Measurements from ENCODE around the gene WDR7.

WDR7 gene

DNA sequence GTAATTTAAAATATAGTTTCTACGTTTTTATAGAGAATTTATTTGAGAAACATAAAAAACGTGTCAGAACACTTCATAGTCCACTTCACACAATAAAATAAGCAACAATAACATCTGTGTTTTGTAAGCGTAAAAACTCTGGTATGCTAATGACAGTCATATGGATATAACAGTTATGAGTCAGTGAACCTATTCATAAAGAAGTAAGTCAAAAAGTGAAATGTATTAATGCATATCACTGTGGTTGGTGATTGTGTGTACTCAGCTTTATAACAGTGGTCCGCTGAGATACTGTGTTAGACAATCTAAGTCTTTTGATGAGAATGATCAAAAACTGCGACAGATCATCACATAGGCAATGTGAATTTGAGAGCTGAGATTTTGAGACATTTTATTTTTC, 153.2 kb downstream of the WDR7 start:
- POLR2A ChIA-PET = interaction anchor here (0.6 kb wide), 1 partner anchor 1862 kb away, joined by 6 read pairs; no protein-coding TSS in a partner anchor
- TF ChIP-seq, protein P1, sequence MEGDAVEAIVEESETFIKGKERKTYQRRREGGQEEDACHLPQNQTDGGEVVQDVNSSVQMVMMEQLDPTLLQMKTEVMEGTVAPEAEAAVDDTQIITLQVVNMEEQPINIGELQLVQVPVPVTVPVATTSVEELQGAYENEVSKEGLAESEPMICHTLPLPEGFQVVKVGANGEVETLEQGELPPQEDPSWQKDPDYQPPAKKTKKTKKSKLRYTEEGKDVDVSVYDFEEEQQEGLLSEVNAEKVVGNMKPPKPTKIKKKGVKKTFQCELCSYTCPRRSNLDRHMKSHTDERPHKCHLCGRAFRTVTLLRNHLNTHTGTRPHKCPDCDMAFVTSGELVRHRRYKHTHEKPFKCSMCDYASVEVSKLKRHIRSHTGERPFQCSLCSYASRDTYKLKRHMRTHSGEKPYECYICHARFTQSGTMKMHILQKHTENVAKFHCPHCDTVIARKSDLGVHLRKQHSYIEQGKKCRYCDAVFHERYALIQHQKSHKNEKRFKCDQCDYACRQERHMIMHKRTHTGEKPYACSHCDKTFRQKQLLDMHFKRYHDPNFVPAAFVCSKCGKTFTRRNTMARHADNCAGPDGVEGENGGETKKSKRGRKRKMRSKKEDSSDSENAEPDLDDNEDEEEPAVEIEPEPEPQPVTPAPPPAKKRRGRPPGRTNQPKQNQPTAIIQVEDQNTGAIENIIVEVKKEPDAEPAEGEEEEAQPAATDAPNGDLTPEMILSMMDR (IDR thresholded peaks at IDR 0.05; ENCODE audit: control extremely low read depth, extremely low read depth, low read depth, missing control alignments) = no peak
- no peak for DNase-seq (ENCODE audit: extremely low spot score)
- CTCF ChIA-PET = interaction anchor here (1.0 kb wide), 1 partner anchor 15 kb away, joined by 3 read pairs; no protein-coding TSS in a partner anchor

DNA sequence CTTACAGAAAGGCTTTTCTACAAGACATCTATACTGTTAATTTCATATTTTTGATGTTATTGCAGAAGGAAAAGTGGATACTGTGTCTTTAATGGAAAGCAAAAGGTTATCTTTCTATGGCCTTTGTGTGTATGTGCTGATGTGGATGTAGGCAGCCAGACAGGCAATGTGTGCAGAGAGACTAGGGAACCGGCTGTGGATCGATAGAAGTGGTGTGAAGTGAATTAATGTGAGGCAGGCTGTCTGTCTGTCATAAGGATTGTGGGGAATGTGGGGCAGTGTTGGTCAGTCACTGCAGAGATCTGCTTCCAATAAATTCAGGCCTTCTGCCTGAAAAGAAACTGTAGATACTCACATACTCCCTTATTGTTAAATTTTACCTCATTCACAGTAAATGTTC, 156.7 kb downstream of the WDR7 start:
- no peak for DNase-seq (ENCODE audit: extremely low spot score)
- CTCF ChIA-PET = no interaction called here
- TF ChIP-seq, protein P1 (IDR thresholded peaks at IDR 0.05; ENCODE audit: control extremely low read depth, extremely low read depth, low read depth, missing control alignments) = no peak
- POLR2A ChIA-PET = no interaction called here

GRCh38 chr18:56812674-56813073, 161.5 kb downstream of the WDR7 start:
- CTCF ChIA-PET = no interaction called here
- no peak for DNase-seq (ENCODE audit: extremely low spot score)

DNA sequence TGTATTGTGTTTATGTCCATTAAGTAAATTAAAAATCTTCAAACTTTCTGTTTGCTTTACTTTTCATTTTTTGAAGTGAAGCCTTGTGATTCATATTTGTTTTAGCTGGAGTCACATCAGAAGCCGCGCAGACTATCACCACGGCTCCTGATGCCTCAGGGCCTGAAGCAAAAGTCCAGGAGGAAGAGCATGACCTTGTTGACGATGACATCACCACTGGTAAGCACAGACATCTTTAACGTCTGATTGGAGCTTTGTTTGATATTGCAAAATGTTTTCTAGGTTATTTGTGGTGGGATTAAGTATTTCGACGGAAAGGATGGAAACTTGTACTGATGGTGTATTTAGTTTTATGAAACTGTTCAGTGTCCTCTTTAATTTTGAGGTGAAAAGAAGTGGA, 164.8 kb downstream of the WDR7 start:
- CTCF ChIA-PET = interaction anchor here (0.9 kb wide), 1 partner anchor 27 kb away, joined by 3 read pairs; no protein-coding TSS in a partner anchor
- DNase-seq (ENCODE audit: extremely low spot score) = no peak
- TF ChIP-seq, protein P1 (IDR thresholded peaks at IDR 0.05; ENCODE audit: control extremely low read depth, extremely low read depth, low read depth, missing control alignments) = no peak
- POLR2A ChIA-PET = no interaction called here

More at GRCh38 chr18:56812674-56813073, 161.5 kb downstream of the WDR7 start:
- POLR2A ChIA-PET = no interaction called here
- TF ChIP-seq, protein P1 (IDR thresholded peaks at IDR 0.05; ENCODE audit: control extremely low read depth, extremely low read depth, low read depth, missing control alignments) = no peak

DNA sequence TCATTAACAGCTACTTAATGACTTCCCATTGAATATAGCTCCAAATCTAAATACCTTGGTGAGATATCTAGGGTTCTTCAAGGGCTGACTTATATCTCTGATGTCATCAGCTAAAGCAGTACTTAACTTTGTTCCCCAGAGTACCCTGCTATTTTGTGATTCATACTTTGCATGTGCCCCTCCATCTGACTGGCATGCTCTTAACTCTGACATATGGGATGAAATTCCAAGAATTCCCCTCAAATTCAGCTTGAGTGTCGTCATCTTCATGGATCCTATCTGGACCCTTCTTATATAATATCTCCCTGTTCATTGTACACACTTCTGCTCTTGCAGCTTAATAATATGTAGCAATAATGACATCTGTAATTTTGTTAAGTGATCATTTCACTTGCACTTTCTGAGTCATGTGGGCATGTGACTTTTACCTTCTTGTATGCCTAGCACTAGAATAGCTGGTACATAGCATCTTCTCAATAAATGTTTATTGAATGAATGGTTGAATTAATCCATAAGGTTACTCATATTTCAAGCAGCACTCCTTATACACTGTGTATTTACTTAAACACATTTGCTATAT, 172.9 kb downstream of the WDR7 start:
- TF ChIP-seq, protein P1 (IDR thresholded peaks at IDR 0.05; ENCODE audit: control extremely low read depth, extremely low read depth, low read depth, missing control alignments) = no peak
- ChIA-PET POLR2A (no interaction called here), CTCF (interaction anchor here (1.0 to 2.5 kb wide), 3 partner anchors 10 to 86 kb away, joined by 3 to 10 read pairs (median 6); no protein-coding TSS in a partner anchor)
- DNase-seq (ENCODE audit: extremely low spot score) = no peak

GRCh38 chr18:56825321-56825720, 174.2 kb downstream of the WDR7 start:
- no peak for DNase-seq (ENCODE audit: extremely low spot score)
- POLR2A ChIA-PET = no interaction called here
- TF ChIP-seq, protein P1 (IDR thresholded peaks at IDR 0.05; ENCODE audit: control extremely low read depth, extremely low read depth, low read depth, missing control alignments) = no peak
- CTCF ChIA-PET = no interaction called here
